H7 (cell line): ENCODE measurements around the gene DTNA. TPM values are rescaled to one million over a fixed set of nuclear protein-coding genes. Genes with fewer than 3 reads are reported as not detected.

Experiments
- DNase-seq: peaks from one replicate; pipeline ENCODE4 v3.0.0; 2012
- H3K27me3 ChIP-seq: 2 replicates; pipeline ENCODE4 v1.6.0; 2011; ENCODE audit warnings: mild to moderate bottlenecking, low read length; ENCODE audit not compliant: control insufficient read depth, insufficient read depth
- H3K36me3 ChIP-seq: replicated peaks from 2 replicates; pipeline ENCODE4 v1.5.1; 2011; ENCODE audit warnings: low read length; ENCODE audit not compliant: control insufficient read depth, insufficient read depth
- H3K4me3 ChIP-seq: 2 replicates; pipeline ENCODE4 v1.5.1; 2011; ENCODE audit warnings: low read depth, mild to moderate bottlenecking, control low read depth, low read length, moderate library complexity; ENCODE audit not compliant: insufficient read depth
- total RNA-seq: library from RNA; depleted of rRNA; stranded (reverse); fragments of >200 nt; shearing (Covaris generic); gene quantifications from 2 replicates; pipeline ENCODE4 v1.2.3, GENCODE V29; 2014

The DTNA gene
- total RNA-seq, 1 experiment from 2014 or later = 30.1 TPM

- no peaks in the 10 kb centered on the region for H3K36me3 ChIP-seq
- no peak overlapping the region for H3K4me3 ChIP-seq
- no peaks in the 10 kb centered on the region for H3K27me3 ChIP-seq
- no peak for DNase-seq
These were observed 222.8 kb downstream of the DTNA start for GRCh38 chr18:34932792-34933466.

GRCh38 chr18:34933909-34934661, 224.0 kb downstream of the DTNA start:
- DNase-seq = no peak
- no peaks in the 10 kb centered on the region for H3K27me3 ChIP-seq
- H3K4me3 ChIP-seq = no peak overlapping the region
- no peaks in the 10 kb centered on the region for H3K36me3 ChIP-seq

- no peaks in the 10 kb centered on the region for H3K27me3 ChIP-seq
- no peaks in the 10 kb centered on the region for H3K36me3 ChIP-seq
- H3K4me3 ChIP-seq = no peak overlapping the region
- DNase-seq = no peak
These were observed 226.7 kb downstream of the DTNA start for GRCh38 chr18:34936772-34937171.

GRCh38 chr18:34938090-34938489, 228.0 kb downstream of the DTNA start:
- no peak overlapping the region for H3K4me3 ChIP-seq
- H3K27me3 ChIP-seq = no peaks in the 10 kb centered on the region
- DNase-seq = no peak
- no peaks in the 10 kb centered on the region for H3K36me3 ChIP-seq
